HepG2 (cell line): ENCODE measurements around the gene ZFP36.

Experiments
- CBFB ChIP-seq: sonication (generic); formaldehyde crosslinking; IDR thresholded peaks from 2 replicates; pipeline ENCODE4 v1.4.0; 2020; ENCODE audit warnings: missing genetic modification reagents
- ETV5 ChIP-seq: IDR thresholded peaks from 2 replicates; pipeline ENCODE4 v1.6.1; 2018; ENCODE audit warnings: missing biosample characterization, missing genetic modification reagents, inconsistent platforms, borderline replicate concordance
- FOXK2 ChIP-seq: fragments of 450-650 bp; IDR thresholded peaks from 2 replicates; pipeline ENCODE4 v1.6.1; 2016
- HDAC2 ChIP-seq: sonication (generic); formaldehyde crosslinking; IDR thresholded peaks from 2 replicates; pipeline ENCODE4 v1.4.0; 2020; ENCODE audit warnings: missing genetic modification reagents
- MAFF ChIP-seq: IDR thresholded peaks from 2 replicates; pipeline ENCODE4 v1.6.1; 2011; ENCODE audit warnings: low read depth, low read length, improper control_type of control experiment
- NR2F6 ChIP-seq, 2 experiments: IDR thresholded peaks; 2 replicates each; pipeline ENCODE4 v1.6.1; 2016; ENCODE audit warnings: antibody characterized with exemption in 1 of 2, mild to moderate bottlenecking in 1 of 2
- POLR2AphosphoS5 ChIP-seq: IDR thresholded peaks from 2 replicates; pipeline ENCODE4 v1.6.1; 2012; ENCODE audit warnings: low read depth, low read length
- RFX5 ChIP-seq: IDR thresholded peaks from 2 replicates; pipeline ENCODE4 v1.6.1; 2011; ENCODE audit warnings: low read depth, low read length, improper control_type of control experiment
- THYN1 ChIP-seq: sonication (generic); formaldehyde crosslinking; IDR thresholded peaks from 2 replicates; pipeline ENCODE4 v1.8.1; 2023; ENCODE audit warnings: low read depth, mild to moderate bottlenecking, moderate library complexity, missing genetic modification reagents, borderline replicate concordance
- ZNF207 ChIP-seq: fragments of 450-650 bp; IDR thresholded peaks from 2 replicates; pipeline ENCODE4 v1.6.1; 2016; ENCODE audit warnings: antibody characterized with exemption, borderline replicate concordance
- ZSCAN22 ChIP-seq: sonication (generic); formaldehyde crosslinking; IDR thresholded peaks from 2 replicates; pipeline ENCODE4 v1.4.0; 2020; ENCODE audit warnings: mild to moderate bottlenecking, missing genetic modification reagents
- TF ChIP-seq, protein P1 (sequence below): sonication (generic); formaldehyde crosslinking; IDR thresholded peaks from 2 replicates; pipeline ENCODE4 v1.5.0; 2020; ENCODE audit warnings: mild to moderate bottlenecking, missing genetic modification reagents, moderate library complexity

GRCh38 chr19:39405261-39405957 is 1.2 kb upstream of the ZFP36 start:
- TF ChIP-seq POLR2AphosphoS5 (no peak), NR2F6 (IDR thresholded peaks at IDR 0.05) (no peak), NR2F6 (CRISPR knock-in tag; IDR thresholded peaks at IDR 0.05) (no peak), FOXK2 (no peak), ZSCAN22 (CRISPR knock-in tag) (no peak), ZNF207 (no peak), CBFB (CRISPR knock-in tag) (no peak), HDAC2 (CRISPR knock-in tag) (no peak), ETV5 (CRISPR knock-in tag) (no peak), MAFF (no peak), THYN1 (CRISPR knock-in tag) (no peak), RFX5 (no peak)
- TF ChIP-seq, protein P1, sequence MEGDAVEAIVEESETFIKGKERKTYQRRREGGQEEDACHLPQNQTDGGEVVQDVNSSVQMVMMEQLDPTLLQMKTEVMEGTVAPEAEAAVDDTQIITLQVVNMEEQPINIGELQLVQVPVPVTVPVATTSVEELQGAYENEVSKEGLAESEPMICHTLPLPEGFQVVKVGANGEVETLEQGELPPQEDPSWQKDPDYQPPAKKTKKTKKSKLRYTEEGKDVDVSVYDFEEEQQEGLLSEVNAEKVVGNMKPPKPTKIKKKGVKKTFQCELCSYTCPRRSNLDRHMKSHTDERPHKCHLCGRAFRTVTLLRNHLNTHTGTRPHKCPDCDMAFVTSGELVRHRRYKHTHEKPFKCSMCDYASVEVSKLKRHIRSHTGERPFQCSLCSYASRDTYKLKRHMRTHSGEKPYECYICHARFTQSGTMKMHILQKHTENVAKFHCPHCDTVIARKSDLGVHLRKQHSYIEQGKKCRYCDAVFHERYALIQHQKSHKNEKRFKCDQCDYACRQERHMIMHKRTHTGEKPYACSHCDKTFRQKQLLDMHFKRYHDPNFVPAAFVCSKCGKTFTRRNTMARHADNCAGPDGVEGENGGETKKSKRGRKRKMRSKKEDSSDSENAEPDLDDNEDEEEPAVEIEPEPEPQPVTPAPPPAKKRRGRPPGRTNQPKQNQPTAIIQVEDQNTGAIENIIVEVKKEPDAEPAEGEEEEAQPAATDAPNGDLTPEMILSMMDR (CRISPR knock-in tag): no peak
